DND-41 (cell line): Measurements from ENCODE around the gene CTRB1.
A peak's percentile ranks its signal among the peaks of the same experiment; 100 is the strongest.

Experiments
- ATAC-seq: fragments of 200-7000 bp; cut with Tn5 transposase; 3 replicates; pipeline ENCODE4 v1.9.1; 2021; ENCODE audit warnings: low read depth; ENCODE audit not compliant: insufficient read depth
- DNase-seq: peaks from one replicate; pipeline ENCODE4 v3.0.0-alpha.2; 2020
- H2AFZ ChIP-seq: 2 replicates; pipeline ENCODE4 v1.6.0; 2012; ENCODE audit warnings: low read depth, low read length
- H3K27ac ChIP-seq: 2 replicates; pipeline ENCODE4 v1.5.1; 2012; ENCODE audit warnings: low read length, inconsistent platforms
- H3K27me3 ChIP-seq: fragments of 200-600 bp; sonication (generic); 2 replicates; pipeline ENCODE4 v1.6.0; 2012; ENCODE audit warnings: low read length, mild to moderate bottlenecking, inconsistent platforms; ENCODE audit not compliant: insufficient read depth, poor library complexity
- H3K36me3 ChIP-seq: 2 replicates; pipeline ENCODE4 v1.5.1; 2012; ENCODE audit warnings: low read length, inconsistent platforms; ENCODE audit not compliant: insufficient read depth
- H3K4me1 ChIP-seq: 2 replicates; pipeline ENCODE4 v1.5.1; 2012; ENCODE audit warnings: mild to moderate bottlenecking, low read length; ENCODE audit not compliant: insufficient read depth
- H3K4me2 ChIP-seq: 2 replicates; pipeline ENCODE4 v1.6.0; 2012; ENCODE audit warnings: mild to moderate bottlenecking, moderate library complexity, low read length, inconsistent platforms; ENCODE audit not compliant: insufficient read depth
- H3K4me3 ChIP-seq, 2 experiments: fragments of 200-600 bp in 1 of 2; shearing (Covaris generic) in 1 of 2; 2 replicates each; pipeline ENCODE4 v1.5.1; 2012 to 2016; ENCODE audit warnings: inconsistent platforms in 2 of 2, low read length in 2 of 2, mild to moderate bottlenecking in 2 of 2, low read depth in 1 of 2, moderate library complexity in 1 of 2
- H3K79me2 ChIP-seq: 2 replicates; pipeline ENCODE4 v1.6.0; 2012; ENCODE audit warnings: low read length, inconsistent platforms; ENCODE audit not compliant: insufficient read depth
- H3K9ac ChIP-seq: 2 replicates; pipeline ENCODE4 v1.6.0; 2012; ENCODE audit warnings: low read depth, mild to moderate bottlenecking, inconsistent platforms, low read length, moderate library complexity
- H3K9me3 ChIP-seq: 2 replicates; pipeline ENCODE4 v1.5.1; 2012; ENCODE audit warnings: low read length, moderate library complexity, mild to moderate bottlenecking, inconsistent platforms; ENCODE audit not compliant: insufficient read depth, severe bottlenecking
- H4K20me1 ChIP-seq: 2 replicates; pipeline ENCODE4 v1.6.0; 2012; ENCODE audit warnings: low read length; ENCODE audit not compliant: insufficient read depth
- CTCF ChIP-seq: IDR thresholded peaks from 2 replicates; pipeline ENCODE4 v1.5.1; 2012; ENCODE audit warnings: borderline replicate concordance, low read length, moderate library complexity, mild to moderate bottlenecking; ENCODE audit not compliant: poor library complexity, severe bottlenecking; ENCODE audit errors: extremely low read depth
- EZH2 ChIP-seq: IDR thresholded peaks from 3 replicates; pipeline ENCODE4 v1.6.1; 2012; ENCODE audit warnings: borderline replicate concordance, low read depth, mild to moderate bottlenecking, moderate library complexity, low read length, inconsistent platforms; ENCODE audit not compliant: severe bottlenecking

CTRB1 gene

DNA sequence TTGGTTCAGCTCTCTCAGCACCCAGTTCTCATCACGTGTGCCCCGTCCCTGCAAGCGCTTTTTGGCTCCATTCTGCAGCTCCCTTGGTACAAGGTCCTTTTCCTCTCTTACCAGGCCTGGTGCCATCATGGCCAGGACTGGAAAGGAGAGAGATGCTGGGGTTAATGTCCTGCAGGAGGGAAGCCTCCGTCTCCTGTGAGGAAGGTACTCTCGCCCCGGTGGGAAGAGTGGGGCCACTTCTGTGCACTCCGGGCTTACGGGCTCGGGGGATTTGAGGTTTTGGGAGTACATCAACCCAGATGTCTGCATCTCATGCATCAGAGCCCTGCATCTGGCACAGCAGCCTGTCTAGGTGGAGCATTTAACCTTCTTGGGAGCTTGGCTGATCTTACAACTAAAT is 22.0 kb upstream of the CTRB1 start:
- ATAC-seq, result no peak
- Histone ChIP-seq H3K79me2 (no peaks in the 10 kb centered on the region), H3K4me1 (peaks cover 4% of the 10 kb centered on the region), H3K27ac (no peak overlapping the region), H4K20me1 (no peaks in the 10 kb centered on the region), H3K4me2 (no peak overlapping the region), H3K4me3 (no peak overlapping the region), H3K9me3 (no peaks in the 10 kb centered on the region), H2AFZ (no peak overlapping the region), H3K36me3 (no peaks in the 10 kb centered on the region), H3K27me3 (no peaks in the 10 kb centered on the region), H3K9ac (no peak overlapping the region)
- TF ChIP-seq EZH2 (no peak), CTCF (no peak)
- no peak for DNase-seq

DNA sequence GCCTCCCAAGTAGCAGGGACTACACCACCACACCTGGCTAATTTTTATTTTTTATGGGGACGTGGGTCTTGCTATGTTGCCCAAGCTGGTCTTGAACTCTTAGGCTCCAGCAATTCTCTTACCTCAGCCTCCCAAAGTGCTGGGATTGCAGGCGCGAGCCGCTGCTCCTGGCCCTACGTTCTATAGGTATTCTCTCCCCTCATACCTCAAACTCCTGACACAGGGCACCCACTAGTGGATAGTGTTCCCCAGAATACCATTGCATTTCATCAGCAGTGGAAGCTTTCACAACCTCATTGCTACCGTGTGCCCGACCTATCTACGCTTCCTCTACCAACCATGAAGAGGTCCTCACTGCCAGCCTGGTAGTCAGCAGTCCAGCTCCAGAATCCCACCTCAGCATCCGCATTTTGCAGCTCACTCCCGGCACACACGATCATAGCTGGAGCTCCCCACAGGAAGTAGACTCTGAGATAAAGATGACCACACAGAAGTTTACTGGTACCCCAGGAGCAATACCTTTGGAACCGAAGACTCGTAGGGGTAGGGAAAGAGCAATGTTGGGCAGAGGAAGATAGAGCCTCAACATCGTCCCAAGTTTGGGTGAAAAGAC is 21.2 kb upstream of the CTRB1 start:
- TF ChIP-seq EZH2 (no peak), CTCF (peak; percentile 10)
- H3K4me1 ChIP-seq, result peaks cover 4% of the 10 kb centered on the region
- no peaks in the 10 kb centered on the region for H3K9me3 ChIP-seq
- no peaks in the 10 kb centered on the region for H3K79me2 ChIP-seq
- no peaks in the 10 kb centered on the region for H4K20me1 ChIP-seq
- no peak overlapping the region for H3K9ac ChIP-seq
- no peak overlapping the region for H2AFZ ChIP-seq
- DNase-seq (no peak), ATAC-seq (no peak)
- no peaks in the 10 kb centered on the region for H3K36me3 ChIP-seq
- H3K27me3 ChIP-seq, result no peaks in the 10 kb centered on the region
- H3K4me3 ChIP-seq, result no peak overlapping the region
- H3K27ac ChIP-seq, result no peak overlapping the region
- H3K4me2 ChIP-seq, result no peak overlapping the region

GRCh38 chr16:75198135-75198600 is 20.6 kb upstream of the CTRB1 start:
- Histone ChIP-seq H3K9ac (no peak overlapping the region), H3K79me2 (no peaks in the 10 kb centered on the region), H3K27me3 (no peaks in the 10 kb centered on the region), H2AFZ (no peak overlapping the region), H3K27ac (no peak overlapping the region), H3K36me3 (no peaks in the 10 kb centered on the region), H3K4me2 (no peak overlapping the region), H3K4me3 (no peak overlapping the region), H3K4me1 (peaks cover 4% of the 10 kb centered on the region), H3K9me3 (no peaks in the 10 kb centered on the region), H4K20me1 (no peaks in the 10 kb centered on the region)
- TF ChIP-seq CTCF (no peak), EZH2 (no peak)
- ATAC-seq (no peak), DNase-seq (no peak)

DNA sequence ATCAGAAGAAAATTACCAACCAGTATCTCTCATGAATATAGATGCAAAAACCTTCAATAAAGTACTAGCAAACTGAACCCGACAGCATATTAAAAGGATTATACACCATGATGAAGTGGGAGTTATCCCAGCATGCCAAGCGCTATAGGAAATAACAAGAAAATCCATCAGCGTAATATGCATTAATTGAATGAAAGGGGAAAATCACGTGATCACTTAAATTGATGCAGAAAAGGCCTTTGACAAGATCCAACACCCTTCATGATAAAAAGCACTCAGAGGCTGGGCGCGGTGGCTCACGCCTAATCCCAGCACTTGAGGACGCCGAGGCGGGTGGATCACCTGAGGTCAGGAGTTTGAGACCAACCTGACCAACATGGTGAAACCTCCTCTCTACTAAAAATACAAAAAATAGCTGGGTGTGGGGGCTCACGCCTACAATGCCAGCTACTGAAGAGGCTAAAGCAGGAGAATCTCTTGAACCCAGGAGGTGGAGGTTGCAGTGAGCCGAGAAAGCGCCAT is 16.7 kb upstream of the CTRB1 start:
- TF ChIP-seq EZH2 (no peak), CTCF (no peak)
- no peaks in the 10 kb centered on the region for H3K9me3 ChIP-seq
- no peak for ATAC-seq
- no peak overlapping the region for H3K27ac ChIP-seq
- no peak overlapping the region for H2AFZ ChIP-seq
- H3K79me2 ChIP-seq, result no peaks in the 10 kb centered on the region
- H3K4me3 ChIP-seq, result no peak overlapping the region
- no peak for DNase-seq
- no peaks in the 10 kb centered on the region for H3K36me3 ChIP-seq
- no peak overlapping the region for H3K9ac ChIP-seq
- peaks cover 4% of the 10 kb centered on the region for H3K4me1 ChIP-seq
- no peak overlapping the region for H3K4me2 ChIP-seq
- no peaks in the 10 kb centered on the region for H4K20me1 ChIP-seq
- H3K27me3 ChIP-seq, result no peaks in the 10 kb centered on the region
